Gastrocnemius medialis (tissue), 4 donors: ENCODE measurements around the gene KANSL1. TPM values are rescaled to one million over a fixed set of nuclear protein-coding genes. Genes with fewer than 3 reads are reported as not detected.

Experiments
- ATAC-seq, 2 donors: fragments of 150-250 bp; one replicate each; pipeline ENCODE4 v1.9.1; 2016
- DNase-seq, 2 donors: peaks; one replicate each; pipeline ENCODE4 v3.0.0-alpha.2; 2019
- H3K27ac ChIP-seq, 4 donors: fragments of 200-600 bp; sonication (generic); 1 replicate in 1 of 4; 2 replicates in 3 of 4; pipeline ENCODE4 v1.5.1; 2016 to 2018; ENCODE audit warnings: mild to moderate bottlenecking in 2 of 4, moderate library complexity in 1 of 4
- H3K27me3 ChIP-seq, 3 donors: fragments of 200-600 bp; sonication (generic) in 2 of 3; 1 replicate in 1 of 3; 2 replicates in 2 of 3; pipeline versions ENCODE4 v1.5.1 to v1.6.0; 2016 to 2019; ENCODE audit warnings: mild to moderate bottlenecking in 1 of 3, moderate library complexity in 1 of 3
- H3K36me3 ChIP-seq, 2 donors: fragments of 200-600 bp; sonication (generic) in 1 of 2; one replicate each; pipeline ENCODE4 v1.5.1; 2017 to 2018
- H3K4me1 ChIP-seq, 2 donors: fragments of 200-600 bp; sonication (generic) in 1 of 2; one replicate each; pipeline ENCODE4 v1.5.1; 2016 to 2017; ENCODE audit warnings: mild to moderate bottlenecking in 2 of 2
- H3K4me3 ChIP-seq, 4 donors: fragments of 200-600 bp; sonication (generic) in 3 of 4; 1 replicate in 1 of 4; 2 replicates in 3 of 4; pipeline ENCODE4 v1.5.1; 2016 to 2019; ENCODE audit warnings: mild to moderate bottlenecking in 2 of 4
- H3K9me3 ChIP-seq, 3 donors: fragments of 200-600 bp; sonication (generic) in 2 of 3; 1 replicate in 1 of 3; 2 replicates in 2 of 3; pipeline ENCODE4 v1.5.1; 2016 to 2019
- POLR2A ChIP-seq, 2 donors: fragments of 450-650 bp; IDR thresholded peaks; one replicate each; pipeline ENCODE4 v1.6.1; 2017; ENCODE audit warnings: antibody characterized with exemption in 2 of 2, mild to moderate bottlenecking in 2 of 2, moderate library complexity in 2 of 2
- in situ Hi-C, 4 donors: fragments of 200-750 bp; cut with MboI; loops; one replicate each; pipeline versions ENCODE4 v1.15.0 to v1.8.0; 2017; ENCODE audit warnings: low sequenced_read_pairs in 4 of 4
- intact Hi-C: fragments of 100-400 bp; cut with DNase I; formaldehyde crosslinking; loops from one replicate; pipeline ENCODE4 v1.15.1; 2023; ENCODE audit warnings: low total_unique reads
- total RNA-seq, 4 donors: library from RNA; depleted of rRNA; stranded (reverse); fragments of >200 nt; gene quantifications; one replicate each; pipeline versions ENCODE4 v1.1.0 to v1.2.3, GENCODE V29; 2016
- TF ChIP-seq, protein P1 (sequence below), 5 experiments: fragments of 450-650 bp in 3 of 5; fragments of 200-600 bp in 2 of 5; sonication (generic) in 2 of 5; IDR thresholded peaks in 4 of 5; conservative IDR thresholded peaks in 1 of 5; 1 replicate in 4 of 5; 2 replicates in 1 of 5; pipeline ENCODE4 v1.5.1; 2016 to 2019; ENCODE audit warnings: antibody characterized with exemption in 5 of 5, mild to moderate bottlenecking in 3 of 5, moderate library complexity in 3 of 5

The KANSL1 gene
- total RNA-seq, 4 donors from 2014 or later = 19.9 to 35.9 (median 31.2) TPM

DNA sequence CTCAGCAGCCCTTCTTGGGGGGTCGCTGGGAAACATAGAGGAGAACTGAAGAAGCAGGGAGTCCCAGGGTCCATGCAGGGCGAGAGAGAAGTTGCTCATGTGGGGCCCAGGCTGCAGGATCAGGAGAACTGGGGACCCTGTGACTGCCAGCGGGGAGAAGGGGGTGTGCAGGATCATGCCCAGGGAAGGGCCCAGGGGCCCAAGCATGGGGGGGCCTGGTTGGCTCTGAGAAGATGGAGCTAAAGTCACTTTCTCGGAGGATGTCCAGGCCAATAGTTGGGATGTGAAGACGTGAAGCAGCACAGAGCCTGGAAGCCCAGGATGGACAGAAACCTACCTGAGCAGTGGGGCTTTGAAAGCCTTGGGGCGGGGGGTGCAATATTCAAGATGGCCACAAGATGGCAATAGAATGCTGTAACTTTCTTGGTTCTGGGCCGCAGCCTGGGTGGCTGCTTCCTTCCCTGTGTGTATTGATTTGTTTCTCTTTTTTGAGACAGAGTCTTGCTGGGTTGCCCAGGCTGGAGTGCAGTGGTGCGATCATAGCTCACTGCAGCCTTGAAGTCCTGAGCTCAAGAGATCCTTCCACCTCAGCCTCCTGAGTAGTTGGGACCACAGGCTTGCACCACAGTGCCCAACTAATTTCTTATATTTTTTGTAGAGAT lies 190.8 kb downstream of the KANSL1 start:
- peak; percentile 80 to 86 for ATAC-seq
- H3K36me3 ChIP-seq = peaks cover 0 to 7% of the 10 kb centered on the region in 2 donors
- intact Hi-C loops (loop anchor here (1.0 to 10.0 kb wide), 4 partner anchors 42 to 282 kb away; partner anchors contain the start of gene KANSL1), in situ Hi-C loops (loop anchor here in 3 of 4 donors (5.0 kb wide), 2 partner anchors 40 to 210 kb away; no protein-coding TSS in a partner anchor)
- peak overlapping the region in 3 of 4 donors; percentile 7 to 50 (median 8) for H3K27ac ChIP-seq
- peak; percentile 40 to 60 for DNase-seq
- H3K4me1 ChIP-seq = peaks cover 21 to 23% of the 10 kb centered on the region in 2 donors
- TF ChIP-seq POLR2A (IDR thresholded peaks at IDR 0.05) = no peak
- TF ChIP-seq, protein P1, sequence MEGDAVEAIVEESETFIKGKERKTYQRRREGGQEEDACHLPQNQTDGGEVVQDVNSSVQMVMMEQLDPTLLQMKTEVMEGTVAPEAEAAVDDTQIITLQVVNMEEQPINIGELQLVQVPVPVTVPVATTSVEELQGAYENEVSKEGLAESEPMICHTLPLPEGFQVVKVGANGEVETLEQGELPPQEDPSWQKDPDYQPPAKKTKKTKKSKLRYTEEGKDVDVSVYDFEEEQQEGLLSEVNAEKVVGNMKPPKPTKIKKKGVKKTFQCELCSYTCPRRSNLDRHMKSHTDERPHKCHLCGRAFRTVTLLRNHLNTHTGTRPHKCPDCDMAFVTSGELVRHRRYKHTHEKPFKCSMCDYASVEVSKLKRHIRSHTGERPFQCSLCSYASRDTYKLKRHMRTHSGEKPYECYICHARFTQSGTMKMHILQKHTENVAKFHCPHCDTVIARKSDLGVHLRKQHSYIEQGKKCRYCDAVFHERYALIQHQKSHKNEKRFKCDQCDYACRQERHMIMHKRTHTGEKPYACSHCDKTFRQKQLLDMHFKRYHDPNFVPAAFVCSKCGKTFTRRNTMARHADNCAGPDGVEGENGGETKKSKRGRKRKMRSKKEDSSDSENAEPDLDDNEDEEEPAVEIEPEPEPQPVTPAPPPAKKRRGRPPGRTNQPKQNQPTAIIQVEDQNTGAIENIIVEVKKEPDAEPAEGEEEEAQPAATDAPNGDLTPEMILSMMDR (IDR thresholded peaks at IDR 0.05 in 4 of 5, conservative IDR thresholded peaks at IDR 0.05 in 1 of 5) = peak; percentile 86 to 97 (median 96)
- H3K4me3 ChIP-seq = no peak overlapping the region
- no peaks in the 10 kb centered on the region for H3K9me3 ChIP-seq
- H3K27me3 ChIP-seq = no peaks in the 10 kb centered on the region

DNA sequence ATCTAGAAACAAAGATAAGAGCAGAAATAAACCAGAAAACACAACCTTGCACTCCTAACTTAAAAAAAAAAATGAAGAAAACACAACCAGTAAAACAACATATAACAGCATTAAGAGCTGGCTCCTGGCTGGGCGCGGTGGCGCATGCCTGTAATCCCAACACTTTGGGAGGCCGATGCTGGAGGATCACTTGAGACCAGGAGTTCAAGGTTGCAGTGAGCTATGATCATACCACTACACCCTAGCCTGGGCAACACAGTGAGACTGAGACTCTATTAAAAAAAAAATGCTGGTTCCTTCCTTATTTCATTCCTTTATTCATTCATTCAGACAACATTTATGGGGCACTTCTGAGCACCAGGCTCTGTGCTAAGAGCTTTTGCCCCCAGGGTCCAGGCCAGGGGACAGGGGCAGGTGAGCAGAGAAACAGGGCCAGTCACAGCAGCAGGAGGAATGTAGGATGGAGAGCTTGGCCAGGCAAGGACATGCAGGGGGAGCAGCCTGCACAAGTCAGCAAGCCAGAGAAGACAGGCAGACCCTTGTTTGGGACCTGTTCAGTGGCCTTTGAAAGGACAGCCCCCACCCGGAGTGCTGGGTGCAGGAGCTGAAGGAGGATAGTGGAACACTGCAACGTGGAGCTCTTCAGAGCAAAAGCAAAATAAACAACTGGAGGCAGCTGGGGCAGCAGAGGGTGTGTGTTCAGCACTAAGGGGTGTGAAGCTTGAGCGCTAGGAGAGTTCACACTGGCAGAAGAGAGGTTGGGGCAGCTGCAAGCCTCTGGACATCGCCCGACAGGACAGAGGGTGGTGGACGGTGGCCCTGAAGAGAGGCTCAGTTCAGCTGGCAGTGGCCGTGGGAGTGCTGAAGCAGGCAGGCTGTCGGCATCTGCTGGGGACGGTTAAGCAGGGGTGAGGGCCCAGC lies 191.6 kb downstream of the KANSL1 start:
- peaks cover 0 to 11% of the 10 kb centered on the region in 2 donors for H3K36me3 ChIP-seq
- H3K9me3 ChIP-seq = no peaks in the 10 kb centered on the region
- ATAC-seq (peak in 1 of 2 donors; percentile 4), DNase-seq (no peak)
- H3K27me3 ChIP-seq = no peaks in the 10 kb centered on the region
- H3K27ac ChIP-seq = peak overlapping the region in 1 of 4 donors; percentile 8
- in situ Hi-C loops (loop anchor here in 3 of 4 donors (5.0 kb wide), 2 partner anchors 41 to 211 kb away; no protein-coding TSS in a partner anchor), intact Hi-C loops (loop anchor here (1.0 to 10.0 kb wide), 4 partner anchors 43 to 283 kb away; partner anchors contain the start of gene KANSL1)
- TF ChIP-seq, protein P1 (IDR thresholded peaks at IDR 0.05 in 4 of 5, conservative IDR thresholded peaks at IDR 0.05 in 1 of 5) = no peak
- TF ChIP-seq POLR2A (IDR thresholded peaks at IDR 0.05) = no peak
- peaks cover 15 to 17% of the 10 kb centered on the region in 2 donors for H3K4me1 ChIP-seq
- no peak overlapping the region for H3K4me3 ChIP-seq

DNA sequence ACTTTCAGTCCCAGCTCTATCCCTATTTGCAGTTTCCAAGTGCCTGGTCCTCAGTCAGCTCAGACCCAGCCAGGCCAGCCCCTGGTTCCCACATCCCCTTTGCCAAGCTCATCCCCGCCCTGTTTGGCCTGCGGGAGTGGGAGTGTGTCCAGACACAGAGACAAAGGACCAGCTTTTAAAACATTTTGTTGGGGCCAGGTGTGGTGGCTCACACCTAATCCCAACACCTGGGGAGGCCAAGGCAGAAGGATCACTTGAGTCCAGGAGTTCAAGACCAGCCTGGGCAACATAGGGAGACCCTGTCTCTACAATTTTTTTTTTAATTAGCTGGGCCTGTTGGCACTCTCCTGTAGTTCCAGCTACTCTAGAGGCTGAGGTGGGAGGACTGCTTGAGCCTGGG lies 192.5 kb downstream of the KANSL1 start:
- no peaks in the 10 kb centered on the region for H3K27me3 ChIP-seq
- H3K36me3 ChIP-seq = peaks cover 0 to 17% of the 10 kb centered on the region in 2 donors
- H3K4me3 ChIP-seq = no peak overlapping the region
- no peaks in the 10 kb centered on the region for H3K9me3 ChIP-seq
- no peak overlapping the region for H3K27ac ChIP-seq
- TF ChIP-seq POLR2A (IDR thresholded peaks at IDR 0.05) = no peak
- peaks cover 15 to 17% of the 10 kb centered on the region in 2 donors for H3K4me1 ChIP-seq
- in situ Hi-C loops (loop anchor here in 3 of 4 donors (5.0 kb wide), 2 partner anchors 42 to 212 kb away; no protein-coding TSS in a partner anchor), intact Hi-C loops (loop anchor here (5.0 to 10.0 kb wide), 2 partner anchors 192 to 284 kb away; partner anchors contain the start of gene KANSL1)
- ATAC-seq = no peak
- DNase-seq = no peak

DNA sequence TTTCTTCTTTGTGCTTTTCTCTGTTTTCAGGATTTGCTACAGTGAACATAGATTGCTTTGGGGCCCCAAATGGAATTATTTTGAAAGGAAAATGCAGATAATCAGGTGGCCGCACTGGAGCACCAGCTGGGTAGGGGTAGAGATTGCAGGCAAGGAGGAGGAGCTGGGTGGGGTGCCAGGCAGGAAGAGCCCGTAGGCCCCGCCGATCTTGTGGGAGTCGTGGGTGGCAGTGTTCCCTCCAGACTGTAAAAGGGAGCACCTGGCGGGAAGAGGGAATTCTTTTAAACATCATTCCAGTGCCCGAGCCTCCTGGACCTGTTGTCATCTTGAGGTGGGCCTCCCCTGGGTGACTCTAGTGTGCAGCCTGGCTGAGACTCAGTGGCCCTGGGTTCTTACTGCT lies 192.9 kb downstream of the KANSL1 start:
- in situ Hi-C loops = loop anchor here in 3 of 4 donors (5.0 kb wide), 2 partner anchors 42 to 212 kb away; no protein-coding TSS in a partner anchor
- intact Hi-C loops = loop anchor here (5.0 to 10.0 kb wide), 2 partner anchors 192 to 285 kb away; partner anchors contain the start of gene KANSL1
- H3K27me3 ChIP-seq = no peaks in the 10 kb centered on the region
- DNase-seq (no peak), ATAC-seq (no peak)
- H3K36me3 ChIP-seq = peaks cover 0 to 17% of the 10 kb centered on the region in 2 donors
- no peaks in the 10 kb centered on the region for H3K9me3 ChIP-seq
- no peak overlapping the region for H3K27ac ChIP-seq
- H3K4me3 ChIP-seq = no peak overlapping the region
- H3K4me1 ChIP-seq = peaks cover 15 to 17% of the 10 kb centered on the region in 2 donors
- TF ChIP-seq, protein P1 (IDR thresholded peaks at IDR 0.05 in 4 of 5, conservative IDR thresholded peaks at IDR 0.05 in 1 of 5) = no peak
- TF ChIP-seq POLR2A (IDR thresholded peaks at IDR 0.05) = no peak
